ENCODE measurements around the gene PCNT.

PCNT gene

GRCh38 chr21:46411691-46412090 is 87.7 kb downstream of the PCNT start:
- DNase-seq, result no peak

- no peak for DNase-seq
Measured at GRCh38 chr21:46412521-46413364, 88.8 kb downstream of the PCNT start.

- DNase-seq, result no peak
Measured at GRCh38 chr21:46413365-46413696, 89.4 kb downstream of the PCNT start.

- DNase-seq, result no peak
Measured at GRCh38 chr21:46414965-46415275, 91.0 kb downstream of the PCNT start.

- no peak for DNase-seq
Measured at GRCh38 chr21:46416551-46416950, 92.6 kb downstream of the PCNT start.

- no peak for DNase-seq
Measured at GRCh38 chr21:46418265-46418946, 94.5 kb downstream of the PCNT start.

GRCh38 chr21:46420241-46421190 is 96.6 kb downstream of the PCNT start:
- DNase-seq, result no peak

- no peak for DNase-seq
Measured at GRCh38 chr21:46421191-46421750, 97.3 kb downstream of the PCNT start.

- no peak for DNase-seq
Measured at GRCh38 chr21:46421756-46422555, 98.0 kb downstream of the PCNT start.

GRCh38 chr21:46422636-46423241 is 98.8 kb downstream of the PCNT start:
- no peak for DNase-seq

GRCh38 chr21:46423546-46424038 is 99.6 kb downstream of the PCNT start:
- DNase-seq, result no peak

- peak in 1 of 5 experiments; percentile 65 for DNase-seq
Measured at GRCh38 chr21:46424039-46424591, 100.2 kb downstream of the PCNT start.

- peak in 2 of 5 experiments; percentile 21 to 77 for DNase-seq
Measured at GRCh38 chr21:46424621-46425020, 100.7 kb downstream of the PCNT start.

- DNase-seq, result no peak
Measured at GRCh38 chr21:46425041-46425440, 101.1 kb downstream of the PCNT start.

GRCh38 chr21:46425571-46425970 is 101.6 kb downstream of the PCNT start:
- peak in 3 of 5 experiments; percentile 34 to 92 (median 64) for DNase-seq

GRCh38 chr21:46426313-46427046 is 102.5 kb downstream of the PCNT start:
- no peak for DNase-seq

GRCh38 chr21:46427516-46427915 is 103.6 kb downstream of the PCNT start:
- no peak for DNase-seq

- DNase-seq, result no peak
Measured at GRCh38 chr21:46428286-46428685, 104.3 kb downstream of the PCNT start.

GRCh38 chr21:46428987-46429710 is 105.2 kb downstream of the PCNT start:
- DNase-seq, result no peak
